SJSA1 (cell line): ENCODE results near the gene CNOT11. TPM values are rescaled to one million over a fixed set of nuclear protein-coding genes. Genes with fewer than 3 reads are reported as not detected.
A peak's percentile ranks its signal among the peaks of the same experiment; 100 is the strongest.
"Not testable (repeated sequence)": the region's sequence is repeated elsewhere in the genome, so short reads cannot be mapped to it uniquely, and the experiment has no call there.

Experiments used
- DNase-seq, 2 experiments: peaks; one replicate each; pipeline ENCODE4 v3.0.0-alpha.2; 2015 to 2020; ENCODE audit warnings: low spot score in 2 of 2, low read depth in 1 of 2
- H3K27ac ChIP-seq: fragments of 250-450 bp; sonication (Bioruptor Pico); 2 replicates; pipeline ENCODE4 v1.5.1; 2020; ENCODE audit warnings: mild to moderate bottlenecking, moderate library complexity
- H3K27me3 ChIP-seq: fragments of 250-450 bp; sonication (Bioruptor Pico); replicated peaks from 2 replicates; pipeline ENCODE4 v1.5.1; 2020; ENCODE audit warnings: mild to moderate bottlenecking, moderate library complexity
- H3K36me3 ChIP-seq: fragments of 250-450 bp; sonication (Bioruptor Pico); 2 replicates; pipeline ENCODE4 v1.5.1; 2020; ENCODE audit warnings: mild to moderate bottlenecking
- H3K4me1 ChIP-seq: fragments of 250-450 bp; sonication (Bioruptor Pico); replicated peaks from 2 replicates; pipeline ENCODE4 v1.6.1; 2021; ENCODE audit warnings: mild to moderate bottlenecking
- H3K4me3 ChIP-seq: fragments of 250-450 bp; sonication (Bioruptor Pico); 2 replicates; pipeline ENCODE4 v1.5.1; 2020; ENCODE audit warnings: mild to moderate bottlenecking
- H3K9me3 ChIP-seq: fragments of 250-450 bp; sonication (Bioruptor Pico); replicated peaks from 2 replicates; pipeline ENCODE4 v1.5.1; 2020; ENCODE audit warnings: mild to moderate bottlenecking
- total RNA-seq: library from RNA; depleted of rRNA; stranded (reverse); fragments of >200 nt; shearing (Covaris generic); gene quantifications from 2 replicates; pipeline ENCODE4 v1.2.3, GENCODE V29; 2014; rRNA removed

The CNOT11 gene
- 44.2 and 59.8 TPM in 2 replicates for total RNA-seq

DNA sequence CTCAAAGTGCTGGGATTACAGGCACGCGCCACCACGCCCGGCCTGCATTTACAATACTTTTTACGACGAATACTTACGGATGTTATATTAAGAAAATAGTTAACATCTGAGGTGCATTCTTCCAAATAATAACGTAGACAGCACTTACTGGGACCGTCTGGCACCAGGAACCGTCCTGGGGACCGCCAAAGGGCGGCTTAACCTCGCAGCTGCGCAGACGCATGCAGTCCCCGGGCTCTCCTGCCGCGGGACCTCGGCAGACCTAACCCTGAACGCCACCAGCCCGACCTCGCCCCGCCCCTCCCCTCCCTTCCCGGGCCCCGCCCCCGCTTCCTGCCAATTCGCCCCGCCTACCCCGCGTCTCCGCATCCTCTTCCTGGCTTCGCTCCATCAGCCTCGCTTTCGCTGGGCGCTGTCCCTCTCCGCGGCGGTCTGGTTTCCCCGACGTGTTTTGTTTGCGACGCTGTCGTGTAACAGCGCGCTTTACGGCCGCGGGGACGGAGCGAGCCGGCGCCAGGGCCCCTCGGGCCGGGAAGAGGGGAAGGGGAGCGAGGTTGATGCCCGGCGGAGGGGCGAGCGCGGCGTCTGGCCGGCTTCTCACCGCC is at the start of gene CNOT11:
Gene CNOT11 (plus strand): TSS at position 479 of the 605 bp plus-strand sequence. CDS start 79 bp downstream, at position 558.
- no peaks in the 10 kb centered on the region for H3K27me3 ChIP-seq
- H3K27ac ChIP-seq: peak within 1 kb of the TSS; percentile 84
- peak within 1 kb of the TSS; percentile 88 for H3K4me3 ChIP-seq
- H3K4me1 ChIP-seq: peaks cover 13% of the 10 kb centered on the region
- peak; percentile 95 to 99 for DNase-seq
- peaks cover 17% of the 10 kb centered on the region for H3K36me3 ChIP-seq
- no peaks in the 10 kb centered on the region for H3K9me3 ChIP-seq

GRCh38 chr2:101204400-101205115 is 48.1 kb upstream of the CNOT11 start:
- Histone ChIP-seq H3K36me3 (no peaks in the 10 kb centered on the region), H3K27me3 (no peaks in the 10 kb centered on the region), H3K27ac (no peak overlapping the region), H3K4me3 (no peak overlapping the region), H3K4me1 (peaks cover 42% of the 10 kb centered on the region), H3K9me3 (no peaks in the 10 kb centered on the region)
- DNase-seq: peak in 1 of 2 experiments; percentile 14

DNA sequence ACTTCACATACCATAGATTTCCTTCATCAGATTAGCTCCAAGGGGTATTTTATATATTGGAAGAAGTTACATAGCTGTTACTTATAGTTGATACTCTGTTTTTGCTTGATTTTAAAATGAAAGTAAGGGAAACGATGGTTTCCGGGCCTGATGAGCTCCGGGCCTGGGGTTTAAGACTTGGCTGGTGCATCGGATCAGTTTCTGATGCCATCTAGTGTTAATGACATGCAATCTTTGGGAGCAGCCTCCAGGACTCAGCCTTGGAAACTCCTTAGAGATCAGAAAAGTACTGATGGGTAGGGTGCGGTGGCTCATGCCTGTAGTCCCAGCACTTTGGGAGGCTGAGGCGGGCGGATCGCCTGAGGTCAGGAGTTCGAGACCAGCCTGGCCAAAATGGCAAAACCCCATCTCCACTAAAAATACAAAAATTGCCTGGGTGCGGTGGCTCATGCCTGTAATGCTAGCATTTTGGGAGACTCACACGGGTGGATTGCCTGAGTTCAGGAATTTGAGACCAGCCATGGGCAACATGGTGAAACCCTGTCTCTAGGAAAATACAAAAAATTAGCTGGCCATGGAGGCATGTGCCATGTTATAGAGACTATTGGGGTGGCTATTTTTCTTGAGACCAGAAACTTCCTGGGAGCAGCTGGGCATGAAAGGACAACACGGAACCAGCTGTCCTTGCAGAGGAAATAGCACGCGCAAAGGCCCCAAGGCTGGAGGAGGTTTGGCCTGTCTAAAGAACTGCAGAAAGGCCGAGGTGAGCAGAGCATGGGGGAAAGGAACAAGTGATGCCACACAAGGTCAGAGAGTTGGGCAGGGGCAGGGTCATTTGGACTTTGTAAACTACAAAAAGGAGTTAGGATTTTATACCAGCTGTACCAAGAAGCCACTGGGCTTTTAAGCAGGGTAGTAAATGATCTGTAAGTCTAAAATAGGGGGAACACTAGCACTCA is 46.9 kb upstream of the CNOT11 start:
- Histone ChIP-seq H3K36me3 (no peaks in the 10 kb centered on the region), H3K9me3 (0 out of 2 replicates have a peak, but pooled peaks cover 2% of the 10 kb centered on the region), H3K4me1 (peaks cover 34% of the 10 kb centered on the region), H3K27ac (peak overlapping the region; percentile 36), H3K4me3 (peak overlapping the region; percentile 7; the same call in 1 of the 2 replicates), H3K27me3 (no peaks in the 10 kb centered on the region)
- peak; percentile 55 to 75 for DNase-seq

DNA sequence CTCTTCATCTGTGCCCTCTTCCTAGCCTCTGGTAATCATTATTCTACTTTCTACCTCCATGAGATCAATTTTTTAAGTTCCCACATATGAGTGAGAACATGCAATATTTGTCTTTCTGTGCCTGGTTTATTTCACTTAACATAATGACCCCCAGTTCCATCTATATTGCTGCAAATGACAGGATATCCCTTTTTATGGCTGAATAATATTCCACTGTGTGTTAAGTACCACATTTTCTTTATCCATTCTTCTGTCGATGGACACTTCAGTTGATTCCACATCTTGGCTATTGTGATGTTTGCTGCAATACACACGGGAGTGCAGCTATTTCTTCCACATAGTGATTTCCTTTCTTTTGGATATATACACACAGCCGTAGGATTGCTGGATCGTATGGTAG is 43.9 kb upstream of the CNOT11 start:
- Histone ChIP-seq H3K36me3 (no peaks in the 10 kb centered on the region), H3K27ac (no peak overlapping the region), H3K9me3 (0 out of 2 replicates have a peak, but pooled peaks cover 2% of the 10 kb centered on the region), H3K4me1 (peaks cover 30% of the 10 kb centered on the region), H3K4me3 (no peak overlapping the region), H3K27me3 (no peaks in the 10 kb centered on the region)
- no peak for DNase-seq

- Histone ChIP-seq H3K27me3 (0 out of 2 replicates have a peak, but pooled peaks cover 5% of the 10 kb centered on the region), H3K9me3 (no peaks in the 10 kb centered on the region), H3K4me3 (no peak overlapping the region), H3K36me3 (no peaks in the 10 kb centered on the region), H3K27ac (no peak overlapping the region), H3K4me1 (0 out of 2 replicates have a peak, but pooled peaks cover 3% of the 10 kb centered on the region)
- DNase-seq: no peak
Measured at GRCh38 chr2:101219246-101219645, 33.4 kb upstream of the CNOT11 start.

DNA sequence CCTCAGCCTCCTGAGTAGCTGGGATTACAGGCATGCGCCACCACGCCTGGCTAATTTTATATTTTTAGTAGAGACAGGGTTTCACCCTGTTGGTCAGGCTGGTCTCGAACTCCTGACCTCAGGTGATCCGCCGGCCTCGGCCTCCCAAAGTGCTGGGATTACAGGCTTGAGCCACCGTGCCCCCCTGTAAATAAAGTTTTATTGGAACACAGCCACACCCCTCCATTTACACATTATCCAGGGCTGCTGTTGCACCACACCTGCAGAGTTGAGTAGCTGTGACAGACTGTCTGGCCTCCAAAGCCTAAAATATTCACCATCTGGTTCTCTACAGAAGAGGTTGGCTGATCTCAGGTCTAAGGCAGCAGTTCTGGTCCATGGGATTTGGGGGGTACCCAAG is 32.6 kb upstream of the CNOT11 start:
- not testable (repeated sequence) for H3K27me3 ChIP-seq, H3K27ac ChIP-seq, H3K36me3 ChIP-seq, H3K4me3 ChIP-seq, H3K9me3 ChIP-seq, H3K4me1 ChIP-seq, DNase-seq

- H3K4me1 ChIP-seq: no peaks in the 10 kb centered on the region
- DNase-seq: no peak
- no peak overlapping the region for H3K4me3 ChIP-seq
- no peaks in the 10 kb centered on the region for H3K36me3 ChIP-seq
- no peaks in the 10 kb centered on the region for H3K27me3 ChIP-seq
- H3K27ac ChIP-seq: no peak overlapping the region
- no peaks in the 10 kb centered on the region for H3K9me3 ChIP-seq
Measured at GRCh38 chr2:101223814-101224231, 28.9 kb upstream of the CNOT11 start.

DNA sequence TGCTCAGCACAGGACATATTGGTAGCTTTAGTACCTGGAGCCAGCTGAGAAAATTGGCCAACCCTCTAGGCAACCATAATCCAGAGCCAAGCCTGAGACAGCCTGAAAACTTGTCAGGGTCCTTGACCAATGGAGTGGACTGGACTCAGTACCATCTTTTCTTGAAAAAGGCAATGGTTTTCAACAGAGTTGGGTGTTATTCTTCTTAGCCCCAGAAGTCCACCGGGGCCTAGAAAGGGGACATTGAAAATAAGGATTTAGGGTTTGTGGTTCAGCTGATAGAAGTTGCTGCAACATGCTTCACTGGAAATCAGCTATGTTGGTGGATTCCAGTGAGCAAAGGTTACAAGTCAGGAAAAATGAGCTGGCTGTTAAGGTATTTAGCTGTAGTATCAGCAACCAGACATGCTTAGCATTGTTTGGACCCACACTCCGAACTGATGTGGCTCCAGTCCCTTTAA is 22.1 kb upstream of the CNOT11 start:
- no peak overlapping the region for H3K27ac ChIP-seq
- H3K27me3 ChIP-seq: no peaks in the 10 kb centered on the region

GRCh38 chr2:101231240-101231639 is 21.4 kb upstream of the CNOT11 start:
- Histone ChIP-seq H3K4me3 (no peak overlapping the region), H3K4me1 (peaks cover 7% of the 10 kb centered on the region), H3K27me3 (no peaks in the 10 kb centered on the region), H3K9me3 (no peaks in the 10 kb centered on the region), H3K27ac (no peak overlapping the region), H3K36me3 (no peaks in the 10 kb centered on the region)
- DNase-seq: no peak

More for the DNA sequence above, 22.1 kb upstream of the CNOT11 start:
- no peak overlapping the region for H3K4me3 ChIP-seq
- peaks cover 7% of the 10 kb centered on the region for H3K4me1 ChIP-seq
- no peaks in the 10 kb centered on the region for H3K9me3 ChIP-seq
- no peaks in the 10 kb centered on the region for H3K36me3 ChIP-seq
- DNase-seq: no peak

GRCh38 chr2:101231937-101232730 is 20.6 kb upstream of the CNOT11 start:
- Histone ChIP-seq H3K4me3 (no peak overlapping the region), H3K4me1 (peaks cover 7% of the 10 kb centered on the region), H3K9me3 (no peaks in the 10 kb centered on the region), H3K27me3 (no peaks in the 10 kb centered on the region), H3K27ac (no peak overlapping the region), H3K36me3 (no peaks in the 10 kb centered on the region)
- no peak for DNase-seq

GRCh38 chr2:101232770-101233169 is 19.9 kb upstream of the CNOT11 start:
- no peak for DNase-seq
- Histone ChIP-seq H3K4me3 (no peak overlapping the region), H3K27ac (no peak overlapping the region), H3K36me3 (no peaks in the 10 kb centered on the region), H3K9me3 (no peaks in the 10 kb centered on the region), H3K27me3 (no peaks in the 10 kb centered on the region), H3K4me1 (peaks cover 7% of the 10 kb centered on the region)

DNA sequence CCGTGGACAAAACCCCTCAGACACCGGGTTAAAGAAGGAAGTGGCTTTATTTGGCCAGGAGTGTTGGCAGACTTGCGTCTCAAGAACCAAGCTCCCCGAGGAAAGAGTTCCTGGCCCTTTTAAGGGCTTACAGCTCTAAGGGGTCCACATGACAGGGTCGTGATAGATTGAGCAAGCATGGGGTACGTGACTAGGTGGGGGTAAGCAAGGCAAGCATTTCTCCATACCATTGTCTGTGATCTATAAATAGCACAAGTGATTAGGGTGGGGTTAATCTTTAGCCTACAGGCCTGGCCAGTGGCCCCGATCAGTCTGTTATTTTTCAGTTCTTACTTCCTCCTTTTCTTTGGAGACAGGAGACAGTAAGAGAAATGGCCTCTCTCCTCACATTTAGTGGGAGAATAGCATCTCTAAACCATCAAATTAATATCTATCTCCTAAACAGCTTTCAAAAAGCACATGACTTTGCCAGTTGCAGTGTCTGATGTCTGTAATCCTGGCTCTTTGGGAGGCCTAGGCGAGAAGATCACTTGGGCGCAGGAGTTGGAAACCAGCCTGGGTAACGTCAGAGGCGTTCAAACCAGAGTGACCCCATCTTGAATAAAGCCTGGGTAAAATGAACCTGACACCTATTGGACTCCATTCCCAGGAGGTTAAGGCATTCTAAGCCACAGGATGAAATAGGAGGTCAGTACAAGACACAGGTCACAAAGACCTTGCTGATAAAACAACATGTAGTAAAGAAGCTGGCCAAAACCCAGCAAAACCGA is 18.3 kb upstream of the CNOT11 start:
- Histone ChIP-seq H3K4me3 (no peak overlapping the region), H3K4me1 (peaks cover 7% of the 10 kb centered on the region), H3K27me3 (no peaks in the 10 kb centered on the region), H3K27ac (no peak overlapping the region), H3K36me3 (no peaks in the 10 kb centered on the region), H3K9me3 (no peaks in the 10 kb centered on the region)
- no peak for DNase-seq
